Measurements from ENCODE around the gene GRIN2A.

- no peak for TF ChIP-seq EP300 (IDR thresholded peaks at IDR 0.05)
- TF ChIP-seq CTCF (IDR thresholded peaks at IDR 0.05), result no peak
- TF ChIP-seq POLR2A (IDR thresholded peaks at IDR 0.05; ENCODE audit: low read depth), result no peak
Observed at GRCh38 chr16:9823510-9823909, 358.7 kb downstream of the GRIN2A start.
